ENCODE data around the gene UBQLN3.

The UBQLN3 gene

GRCh38 chr11:5509803-5510202 lies at the start of gene UBQLN3:
UBQLN3 (minus strand) TSS chr11:5509957; CDS start chr11:5509558, 399 bp downstream.
- no peak for DNase-seq (ENCODE audit: low spot score)

GRCh38 chr11:5557751-5558150 lies 48.0 kb upstream of the UBQLN3 start:
- no peak for DNase-seq (ENCODE audit: low spot score)

GRCh38 chr11:5556596-5557188 lies 46.9 kb upstream of the UBQLN3 start:
- no peak for DNase-seq (ENCODE audit: low spot score)

GRCh38 chr11:5553343-5553742 lies 43.6 kb upstream of the UBQLN3 start:
- DNase-seq (ENCODE audit: low spot score): no peak

- peak; percentile 49 for DNase-seq (ENCODE audit: low spot score)
Measured at GRCh38 chr11:5550440-5551095, 40.8 kb upstream of the UBQLN3 start.

GRCh38 chr11:5548440-5548839 lies 38.7 kb upstream of the UBQLN3 start, which contains the start of gene OR52H1:
OR52H1 (minus strand) TSS chr11:5548540; CDS start chr11:5545505, 3,035 bp downstream.
- no peak for DNase-seq (ENCODE audit: low spot score)

GRCh38 chr11:5547982-5548381 lies 38.2 kb upstream of the UBQLN3 start:
- DNase-seq (ENCODE audit: low spot score): no peak

- no peak for DNase-seq (ENCODE audit: low spot score)
Measured at GRCh38 chr11:5546457-5546856, 36.7 kb upstream of the UBQLN3 start.

GRCh38 chr11:5541427-5541826 lies 31.7 kb upstream of the UBQLN3 start:
- no peak for DNase-seq (ENCODE audit: low spot score)

GRCh38 chr11:5536482-5536881 lies 26.7 kb upstream of the UBQLN3 start:
- no peak for DNase-seq (ENCODE audit: low spot score)

GRCh38 chr11:5534046-5534445 lies 24.3 kb upstream of the UBQLN3 start:
- no peak for DNase-seq (ENCODE audit: low spot score)

- no peak for DNase-seq (ENCODE audit: low spot score)
Measured at GRCh38 chr11:5531053-5531831, 21.5 kb upstream of the UBQLN3 start.

GRCh38 chr11:5528495-5528894 lies 18.7 kb upstream of the UBQLN3 start:
- DNase-seq (ENCODE audit: low spot score): no peak

GRCh38 chr11:5527716-5528115 lies 18.0 kb upstream of the UBQLN3 start:
- DNase-seq (ENCODE audit: low spot score): no peak

- DNase-seq (ENCODE audit: low spot score): no peak
Measured at GRCh38 chr11:5524756-5525155, 15.0 kb upstream of the UBQLN3 start.

- DNase-seq (ENCODE audit: low spot score): no peak
Measured at GRCh38 chr11:5522308-5522707, 12.6 kb upstream of the UBQLN3 start.

GRCh38 chr11:5521540-5521939 lies 11.8 kb upstream of the UBQLN3 start:
- DNase-seq (ENCODE audit: low spot score): no peak

- no peak for DNase-seq (ENCODE audit: low spot score)
Measured at GRCh38 chr11:5516599-5516998, 6.8 kb upstream of the UBQLN3 start, which contains the start of gene UBQLNL. UBQLNL (minus strand) TSS chr11:5516699; CDS start chr11:5516441, 258 bp downstream.

- DNase-seq (ENCODE audit: low spot score): no peak
Measured at GRCh38 chr11:5514841-5515240, 5.1 kb upstream of the UBQLN3 start.

GRCh38 chr11:5508605-5509004 lies 1.2 kb downstream of the UBQLN3 start:
- no peak for DNase-seq (ENCODE audit: low spot score)

GRCh38 chr11:5507933-5508305 lies 1.8 kb downstream of the UBQLN3 start:
- DNase-seq (ENCODE audit: low spot score): no peak

GRCh38 chr11:5507177-5507932 lies 2.4 kb downstream of the UBQLN3 start:
- DNase-seq (ENCODE audit: low spot score): no peak

Measured in hepatic stellate cell (primary cell).